ENCODE data around the gene DAG1.

DNA sequence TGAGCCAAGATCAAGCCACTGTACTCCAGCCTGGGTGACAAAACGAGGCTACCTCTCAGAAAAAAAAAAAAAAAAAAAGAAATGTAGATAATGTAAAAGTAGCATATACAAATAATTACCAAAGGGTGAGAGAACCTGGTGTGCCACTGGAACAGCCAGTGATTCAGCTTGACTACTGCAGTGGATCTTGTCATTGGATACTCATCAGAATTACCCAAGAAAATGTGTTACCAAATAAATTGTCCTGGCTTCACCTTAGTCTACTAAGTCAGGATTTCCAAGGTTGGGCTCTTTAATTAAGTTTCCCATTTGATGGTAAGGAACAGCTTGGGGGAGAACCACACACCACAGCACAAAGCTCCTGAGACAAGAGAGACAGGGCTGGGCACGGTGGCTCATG is 42.5 kb upstream of the DAG1 start:
- TF ChIP-seq, protein P1, sequence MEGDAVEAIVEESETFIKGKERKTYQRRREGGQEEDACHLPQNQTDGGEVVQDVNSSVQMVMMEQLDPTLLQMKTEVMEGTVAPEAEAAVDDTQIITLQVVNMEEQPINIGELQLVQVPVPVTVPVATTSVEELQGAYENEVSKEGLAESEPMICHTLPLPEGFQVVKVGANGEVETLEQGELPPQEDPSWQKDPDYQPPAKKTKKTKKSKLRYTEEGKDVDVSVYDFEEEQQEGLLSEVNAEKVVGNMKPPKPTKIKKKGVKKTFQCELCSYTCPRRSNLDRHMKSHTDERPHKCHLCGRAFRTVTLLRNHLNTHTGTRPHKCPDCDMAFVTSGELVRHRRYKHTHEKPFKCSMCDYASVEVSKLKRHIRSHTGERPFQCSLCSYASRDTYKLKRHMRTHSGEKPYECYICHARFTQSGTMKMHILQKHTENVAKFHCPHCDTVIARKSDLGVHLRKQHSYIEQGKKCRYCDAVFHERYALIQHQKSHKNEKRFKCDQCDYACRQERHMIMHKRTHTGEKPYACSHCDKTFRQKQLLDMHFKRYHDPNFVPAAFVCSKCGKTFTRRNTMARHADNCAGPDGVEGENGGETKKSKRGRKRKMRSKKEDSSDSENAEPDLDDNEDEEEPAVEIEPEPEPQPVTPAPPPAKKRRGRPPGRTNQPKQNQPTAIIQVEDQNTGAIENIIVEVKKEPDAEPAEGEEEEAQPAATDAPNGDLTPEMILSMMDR (conservative IDR thresholded peaks at IDR 0.05; ENCODE audit: low read depth in 2 of 2) = no peak
- TF ChIP-seq POLR2AphosphoS5 (IDR thresholded peaks at IDR 0.05; ENCODE audit: low read depth) (no peak), EZH2 (IDR thresholded peaks at IDR 0.05; ENCODE audit: low read depth, unreplicated experiment) (no peak)
